Left lung (tissue), 10 donors: Measurements from ENCODE around the gene DNMT1. TPM values are rescaled to one million over a fixed set of nuclear protein-coding genes. Genes with fewer than 3 reads are reported as not detected.

Experiments
- ATAC-seq: fragments of 200-7000 bp; cut with Tn5 transposase; one replicate; pipeline ENCODE4 v1.9.1; 2020; ENCODE audit warnings: moderate library complexity
- DNase-seq, 4 donors: peaks; one replicate each; pipeline ENCODE4 v3.0.0-alpha.2; 2013 to 2020
- H3K27ac ChIP-seq, 2 donors: fragments of 200-600 bp; sonication (generic) in 1 of 2; one replicate each; pipeline versions ENCODE4 v1.5.0 to v1.8.0; 2020 to 2021
- H3K27me3 ChIP-seq, 2 donors: fragments of 200-600 bp; sonication (generic) in 1 of 2; one replicate each; pipeline versions ENCODE4 v1.5.0 to v1.8.0; 2020 to 2021
- H3K36me3 ChIP-seq, 2 donors: fragments of 200-600 bp; sonication (generic) in 1 of 2; one replicate each; pipeline versions ENCODE4 v1.5.0 to v1.8.0; 2020 to 2021
- H3K4me1 ChIP-seq, 2 donors: fragments of 200-600 bp; one replicate each; pipeline ENCODE4 v1.8.0; 2021
- H3K4me3 ChIP-seq, 2 donors: fragments of 200-600 bp; sonication (generic) in 1 of 2; one replicate each; pipeline versions ENCODE4 v1.5.0 to v1.8.0; 2020 to 2021; ENCODE audit warnings: mild to moderate bottlenecking in 1 of 2
- H3K9me3 ChIP-seq, 2 donors: fragments of 200-600 bp; sonication (generic) in 1 of 2; one replicate each; pipeline versions ENCODE4 v1.5.0 to v1.8.0; 2020 to 2021
- CTCF ChIP-seq, 2 donors: fragments of 200-600 bp; sonication (generic) in 1 of 2; IDR thresholded peaks; one replicate each; pipeline versions ENCODE4 v1.5.0 to v1.8.0; 2021; ENCODE audit warnings: antibody characterized with exemption in 2 of 2
- intact Hi-C, 2 donors: fragments of 100-400 bp; cut with DNase I; formaldehyde crosslinking; loops; one replicate each; pipeline versions ENCODE4 v1.11.2 to v1.14.2; 2022
- polyA plus RNA-seq, 6 donors: library from polyadenylated mRNA; unstranded; fragments of 120-200 nt; gene quantifications; one replicate each; pipeline ENCODE4 v1.2.1, GENCODE V29; 2013; ENCODE audit not compliant: insufficient read length in 6 of 6
- total RNA-seq, 2 donors: library from RNA; stranded (reverse); fragmentation: NEBNext Ultra II Directional; extraction: Animal tissue kit (Norgen Biotek cat#: 25700); gene quantifications; one replicate each; pipeline ENCODE4 v1.2.1, GENCODE V29; 2021
- donor health status: DM: no; HTN: yes; CAD: no.
- donor health status: DM: no; HTN: no; CAD: no.

DNMT1 gene
- total and polyA plus RNA-seq, 8 donors, result 65.1 to 191 (median 144) TPM

GRCh38 chr19:10116866-10117616, 77.7 kb downstream of the DNMT1 start:
- Histone ChIP-seq H3K27me3 (no peaks in the 10 kb centered on the region), H3K27ac (no peak overlapping the region), H3K36me3 (peaks cover 0 to 59% of the 10 kb centered on the region in 2 donors), H3K4me1 (peaks cover 19 to 65% of the 10 kb centered on the region in 2 donors), H3K9me3 (no peaks in the 10 kb centered on the region), H3K4me3 (no peak overlapping the region)
- ATAC-seq (no peak), DNase-seq (no peak)
- intact Hi-C loops, result loop anchor here in 1 of 2 donors (10.0 kb wide), 1 partner anchor 128 kb away; no protein-coding TSS in a partner anchor
- no peak for TF ChIP-seq CTCF (IDR thresholded peaks at IDR 0.05)

DNA sequence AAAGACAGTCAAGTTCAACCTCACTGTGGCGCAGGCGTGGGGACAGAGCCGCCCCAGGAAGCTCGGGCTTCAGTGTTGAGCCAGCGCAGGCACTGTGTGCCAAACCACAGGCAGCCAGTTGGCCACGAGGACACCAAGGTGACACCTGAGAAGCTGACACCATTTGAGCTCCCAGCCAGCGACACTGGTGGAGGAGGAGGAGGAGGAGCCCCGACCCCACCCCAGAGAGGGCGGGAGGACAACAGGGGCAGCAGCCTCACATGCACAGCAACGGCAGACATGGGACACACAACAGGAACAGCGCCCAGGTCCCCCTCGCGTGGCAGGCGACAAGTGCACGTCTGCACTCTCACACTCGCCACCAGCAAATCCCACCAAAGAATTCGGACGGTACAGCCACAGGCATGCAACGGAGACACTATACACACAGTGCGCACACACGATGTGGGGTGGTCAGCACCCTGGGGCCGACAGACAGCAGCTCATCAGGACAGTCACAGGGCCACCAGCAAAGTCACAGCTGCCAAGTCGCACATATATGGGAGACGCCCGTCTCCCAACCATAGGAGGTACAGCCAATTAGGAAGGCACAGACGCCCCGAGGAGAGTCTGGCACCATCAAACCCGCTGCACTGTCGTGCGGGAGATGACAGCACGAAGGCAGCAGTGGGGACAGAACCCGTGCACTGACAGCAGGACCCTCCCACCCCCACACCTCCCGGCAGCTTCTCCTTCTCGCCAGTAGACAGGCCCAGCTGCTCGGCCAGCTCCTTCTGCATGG, 78.5 kb downstream of the DNMT1 start:
- no peak for ATAC-seq
- Histone ChIP-seq H3K36me3 (peaks cover 0 to 66% of the 10 kb centered on the region in 2 donors), H3K4me3 (no peak overlapping the region), H3K27ac (no peak overlapping the region), H3K9me3 (no peaks in the 10 kb centered on the region), H3K27me3 (no peaks in the 10 kb centered on the region), H3K4me1 (peaks cover 14 to 65% of the 10 kb centered on the region in 2 donors)
- peak in 1 of 4 donors; percentile 76 for DNase-seq
- intact Hi-C loops, result loop anchor here in 1 of 2 donors (10.0 kb wide), 1 partner anchor 129 kb away; no protein-coding TSS in a partner anchor
- TF ChIP-seq CTCF (IDR thresholded peaks at IDR 0.05), result no peak

DNA sequence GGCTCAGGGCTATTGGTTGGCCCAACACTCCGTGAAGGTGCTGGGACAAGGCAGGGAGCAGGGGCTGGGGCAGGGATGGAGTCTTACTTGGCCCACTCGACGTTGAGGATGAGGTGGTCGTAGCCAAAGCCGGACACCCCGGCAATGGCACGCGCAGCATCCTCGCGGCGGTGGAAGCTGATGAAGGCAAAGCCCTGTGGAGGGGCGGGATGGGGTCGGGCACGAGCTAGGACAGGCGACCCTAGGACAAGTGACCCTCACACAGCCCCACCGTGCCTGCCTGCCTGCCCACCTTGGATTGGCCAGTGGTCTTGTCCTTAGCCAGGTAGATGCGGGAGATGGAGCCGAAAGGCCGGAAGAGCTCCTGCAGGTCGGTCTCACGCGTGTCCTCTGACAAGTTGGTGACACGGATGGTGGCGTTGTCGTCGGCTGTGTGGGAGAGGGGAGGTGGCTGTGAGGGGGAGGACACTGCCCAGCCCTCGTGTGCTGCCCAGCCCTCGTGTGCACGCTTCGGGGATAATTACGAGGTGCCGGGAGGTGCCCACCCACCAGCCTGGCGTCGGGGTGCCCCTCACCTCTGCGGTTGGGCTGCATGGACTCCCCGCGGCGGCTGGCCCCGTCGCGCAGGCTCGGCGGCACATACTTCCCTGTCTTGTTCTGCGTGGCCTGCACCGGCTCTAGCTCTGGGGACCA, 79.2 kb downstream of the DNMT1 start:
- no peak overlapping the region for H3K4me3 ChIP-seq
- peak in 1 of 4 donors; percentile 75 for DNase-seq

GRCh38 chr19:10114651-10115391, 79.9 kb downstream of the DNMT1 start:
- Histone ChIP-seq H3K4me3 (no peak overlapping the region), H3K27me3 (no peaks in the 10 kb centered on the region), H3K27ac (no peak overlapping the region), H3K36me3 (peaks cover 0 to 81% of the 10 kb centered on the region in 2 donors), H3K4me1 (peaks cover 9 to 65% of the 10 kb centered on the region in 2 donors), H3K9me3 (no peaks in the 10 kb centered on the region)
- peak in 1 of 4 donors; percentile 75 for DNase-seq
- no peak for TF ChIP-seq CTCF (IDR thresholded peaks at IDR 0.05)
- intact Hi-C loops, result loop anchor here in 1 of 2 donors (10.0 kb wide), 1 partner anchor 130 kb away; no protein-coding TSS in a partner anchor
- no peak for ATAC-seq

More for the DNA sequence above, 79.2 kb downstream of the DNMT1 start:
- Histone ChIP-seq H3K27ac (no peak overlapping the region), H3K9me3 (no peaks in the 10 kb centered on the region), H3K27me3 (no peaks in the 10 kb centered on the region), H3K4me1 (peaks cover 9 to 69% of the 10 kb centered on the region in 2 donors), H3K36me3 (peaks cover 0 to 74% of the 10 kb centered on the region in 2 donors)
- intact Hi-C loops, result loop anchor here in 1 of 2 donors (10.0 kb wide), 1 partner anchor 129 kb away; no protein-coding TSS in a partner anchor
- ATAC-seq, result no peak
- no peak for TF ChIP-seq CTCF (IDR thresholded peaks at IDR 0.05)
